ENCODE measurements around the gene SLC25A34. TPM values are rescaled to one million over a fixed set of nuclear protein-coding genes. Genes with fewer than 3 reads are reported as not detected.

SLC25A34 gene
- total and polyA plus RNA-seq, 2 of the 13 experiments (the other 11 are each of a cell fraction or from before 2014, with no cell fraction given): 0.13 to 0.18 TPM

DNA sequence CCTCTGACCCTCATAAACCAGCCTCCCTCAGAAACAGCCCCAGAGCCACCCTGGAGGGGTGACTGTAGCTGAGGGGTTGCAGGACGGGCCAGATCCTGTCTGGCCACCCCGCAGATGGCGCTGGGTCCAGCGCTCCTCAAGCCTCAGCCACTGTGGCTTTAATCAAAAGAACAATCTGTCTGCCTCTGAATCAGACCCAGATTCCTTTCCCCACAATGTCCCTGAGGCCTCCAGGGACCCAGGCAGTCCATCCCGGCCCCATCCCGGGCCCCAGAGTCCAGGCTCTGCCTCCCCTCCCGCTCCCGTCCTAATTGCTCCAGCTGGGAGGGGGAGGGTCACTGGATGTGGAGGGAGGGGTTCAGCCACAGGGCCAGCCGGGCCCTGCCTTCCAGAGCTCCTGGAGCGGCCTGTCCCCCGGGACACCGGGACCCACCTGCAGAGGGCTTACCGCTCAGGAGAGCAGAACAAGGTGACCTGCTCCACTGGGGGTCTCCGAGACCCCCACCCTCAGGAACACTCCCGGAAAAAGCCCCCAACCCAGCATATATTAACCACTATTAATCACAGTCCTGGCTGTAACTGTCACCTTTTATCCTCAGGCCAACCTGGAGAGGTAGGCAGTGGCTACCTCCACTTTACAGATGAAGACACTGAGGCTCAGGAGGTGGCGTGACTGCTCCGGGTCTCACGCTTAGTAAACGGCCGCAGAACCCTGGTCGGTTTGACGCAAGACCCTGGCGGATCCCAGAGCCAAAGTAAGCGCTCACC lies 21.7 kb downstream of the SLC25A34 start (continued):
- TF ChIP-seq NFKBIZ (CRISPR knock-in tag; IDR thresholded peaks at IDR 0.05): no peak
- no peak for TF ChIP-seq ZNF776 (CRISPR knock-in tag; IDR thresholded peaks at IDR 0.05)
- peak; percentile 4; the same call in 1 of the 2 replicates for TF ChIP-seq ZBTB7A (CRISPR knock-in tag; IDR thresholded peaks at IDR 0.05)
- TF ChIP-seq, protein P1, sequence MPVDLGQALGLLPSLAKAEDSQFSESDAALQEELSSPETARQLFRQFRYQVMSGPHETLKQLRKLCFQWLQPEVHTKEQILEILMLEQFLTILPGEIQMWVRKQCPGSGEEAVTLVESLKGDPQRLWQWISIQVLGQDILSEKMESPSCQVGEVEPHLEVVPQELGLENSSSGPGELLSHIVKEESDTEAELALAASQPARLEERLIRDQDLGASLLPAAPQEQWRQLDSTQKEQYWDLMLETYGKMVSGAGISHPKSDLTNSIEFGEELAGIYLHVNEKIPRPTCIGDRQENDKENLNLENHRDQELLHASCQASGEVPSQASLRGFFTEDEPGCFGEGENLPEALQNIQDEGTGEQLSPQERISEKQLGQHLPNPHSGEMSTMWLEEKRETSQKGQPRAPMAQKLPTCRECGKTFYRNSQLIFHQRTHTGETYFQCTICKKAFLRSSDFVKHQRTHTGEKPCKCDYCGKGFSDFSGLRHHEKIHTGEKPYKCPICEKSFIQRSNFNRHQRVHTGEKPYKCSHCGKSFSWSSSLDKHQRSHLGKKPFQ (CRISPR knock-in tag; IDR thresholded peaks at IDR 0.05; ENCODE audit: insufficient replicate concordance): no peak
- no peak for TF ChIP-seq ZNF607 (CRISPR knock-in tag; IDR thresholded peaks at IDR 0.05; ENCODE audit: borderline replicate concordance)
- TF ChIP-seq, protein P2, sequence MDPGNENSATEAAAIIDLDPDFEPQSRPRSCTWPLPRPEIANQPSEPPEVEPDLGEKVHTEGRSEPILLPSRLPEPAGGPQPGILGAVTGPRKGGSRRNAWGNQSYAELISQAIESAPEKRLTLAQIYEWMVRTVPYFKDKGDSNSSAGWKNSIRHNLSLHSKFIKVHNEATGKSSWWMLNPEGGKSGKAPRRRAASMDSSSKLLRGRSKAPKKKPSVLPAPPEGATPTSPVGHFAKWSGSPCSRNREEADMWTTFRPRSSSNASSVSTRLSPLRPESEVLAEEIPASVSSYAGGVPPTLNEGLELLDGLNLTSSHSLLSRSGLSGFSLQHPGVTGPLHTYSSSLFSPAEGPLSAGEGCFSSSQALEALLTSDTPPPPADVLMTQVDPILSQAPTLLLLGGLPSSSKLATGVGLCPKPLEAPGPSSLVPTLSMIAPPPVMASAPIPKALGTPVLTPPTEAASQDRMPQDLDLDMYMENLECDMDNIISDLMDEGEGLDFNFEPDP (CRISPR knock-in tag; conservative IDR thresholded peaks at IDR 0.05): no peak
- peak; percentile 87 for TF ChIP-seq ZNF629 (CRISPR knock-in tag; conservative IDR thresholded peaks at IDR 0.05)
- no peak for TF ChIP-seq REL (CRISPR knock-in tag; conservative IDR thresholded peaks at IDR 0.05)
- no peak for TF ChIP-seq ARNT (IDR thresholded peaks at IDR 0.05)
- TF ChIP-seq EP300 (IDR thresholded peaks at IDR 0.05; ENCODE audit: low read depth in 2 of 2, low read length in 2 of 2): no peak
- no peak for TF ChIP-seq EP300 (CRISPR knock-in tag; IDR thresholded peaks at IDR 0.05; ENCODE audit: borderline replicate concordance)
- no peak for TF ChIP-seq ZNF792 (CRISPR knock-in tag; IDR thresholded peaks at IDR 0.05)
- TF ChIP-seq, protein P3, sequence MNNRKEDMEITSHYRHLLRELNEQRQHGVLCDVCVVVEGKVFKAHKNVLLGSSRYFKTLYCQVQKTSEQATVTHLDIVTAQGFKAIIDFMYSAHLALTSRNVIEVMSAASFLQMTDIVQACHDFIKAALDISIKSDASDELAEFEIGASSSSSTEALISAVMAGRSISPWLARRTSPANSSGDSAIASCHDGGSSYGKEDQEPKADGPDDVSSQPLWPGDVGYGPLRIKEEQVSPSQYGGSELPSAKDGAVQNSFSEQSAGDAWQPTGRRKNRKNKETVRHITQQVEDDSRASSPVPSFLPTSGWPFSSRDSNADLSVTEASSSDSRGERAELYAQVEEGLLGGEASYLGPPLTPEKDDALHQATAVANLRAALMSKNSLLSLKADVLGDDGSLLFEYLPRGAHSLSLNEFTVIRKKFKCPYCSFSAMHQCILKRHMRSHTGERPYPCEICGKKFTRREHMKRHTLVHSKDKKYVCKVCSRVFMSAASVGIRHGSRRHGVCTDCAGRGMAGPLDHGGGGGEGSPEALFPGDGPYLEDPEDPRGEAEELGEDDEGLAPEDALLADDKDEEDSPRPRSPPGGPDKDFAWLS (CRISPR knock-in tag; IDR thresholded peaks at IDR 0.05; ENCODE audit: borderline replicate concordance): no peak
- TF ChIP-seq ZNF136 (CRISPR knock-in tag; IDR thresholded peaks at IDR 0.05; ENCODE audit: low read depth): no peak
- 0 out of 2 replicates have a peak, but pooled peaks have one; percentile 27 for TF ChIP-seq ZNF891 (CRISPR knock-in tag; IDR thresholded peaks at IDR 0.05)
- TF ChIP-seq, protein P4, sequence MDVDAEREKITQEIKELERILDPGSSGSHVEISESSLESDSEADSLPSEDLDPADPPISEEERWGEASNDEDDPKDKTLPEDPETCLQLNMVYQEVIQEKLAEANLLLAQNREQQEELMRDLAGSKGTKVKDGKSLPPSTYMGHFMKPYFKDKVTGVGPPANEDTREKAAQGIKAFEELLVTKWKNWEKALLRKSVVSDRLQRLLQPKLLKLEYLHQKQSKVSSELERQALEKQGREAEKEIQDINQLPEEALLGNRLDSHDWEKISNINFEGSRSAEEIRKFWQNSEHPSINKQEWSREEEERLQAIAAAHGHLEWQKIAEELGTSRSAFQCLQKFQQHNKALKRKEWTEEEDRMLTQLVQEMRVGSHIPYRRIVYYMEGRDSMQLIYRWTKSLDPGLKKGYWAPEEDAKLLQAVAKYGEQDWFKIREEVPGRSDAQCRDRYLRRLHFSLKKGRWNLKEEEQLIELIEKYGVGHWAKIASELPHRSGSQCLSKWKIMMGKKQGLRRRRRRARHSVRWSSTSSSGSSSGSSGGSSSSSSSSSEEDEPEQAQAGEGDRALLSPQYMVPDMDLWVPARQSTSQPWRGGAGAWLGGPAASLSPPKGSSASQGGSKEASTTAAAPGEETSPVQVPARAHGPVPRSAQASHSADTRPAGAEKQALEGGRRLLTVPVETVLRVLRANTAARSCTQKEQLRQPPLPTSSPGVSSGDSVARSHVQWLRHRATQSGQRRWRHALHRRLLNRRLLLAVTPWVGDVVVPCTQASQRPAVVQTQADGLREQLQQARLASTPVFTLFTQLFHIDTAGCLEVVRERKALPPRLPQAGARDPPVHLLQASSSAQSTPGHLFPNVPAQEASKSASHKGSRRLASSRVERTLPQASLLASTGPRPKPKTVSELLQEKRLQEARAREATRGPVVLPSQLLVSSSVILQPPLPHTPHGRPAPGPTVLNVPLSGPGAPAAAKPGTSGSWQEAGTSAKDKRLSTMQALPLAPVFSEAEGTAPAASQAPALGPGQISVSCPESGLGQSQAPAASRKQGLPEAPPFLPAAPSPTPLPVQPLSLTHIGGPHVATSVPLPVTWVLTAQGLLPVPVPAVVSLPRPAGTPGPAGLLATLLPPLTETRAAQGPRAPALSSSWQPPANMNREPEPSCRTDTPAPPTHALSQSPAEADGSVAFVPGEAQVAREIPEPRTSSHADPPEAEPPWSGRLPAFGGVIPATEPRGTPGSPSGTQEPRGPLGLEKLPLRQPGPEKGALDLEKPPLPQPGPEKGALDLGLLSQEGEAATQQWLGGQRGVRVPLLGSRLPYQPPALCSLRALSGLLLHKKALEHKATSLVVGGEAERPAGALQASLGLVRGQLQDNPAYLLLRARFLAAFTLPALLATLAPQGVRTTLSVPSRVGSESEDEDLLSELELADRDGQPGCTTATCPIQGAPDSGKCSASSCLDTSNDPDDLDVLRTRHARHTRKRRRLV (CRISPR knock-in tag; IDR thresholded peaks at IDR 0.05): no peak
- TF ChIP-seq ZNF224 (CRISPR knock-in tag; IDR thresholded peaks at IDR 0.05): no peak
- TF ChIP-seq, protein P5, sequence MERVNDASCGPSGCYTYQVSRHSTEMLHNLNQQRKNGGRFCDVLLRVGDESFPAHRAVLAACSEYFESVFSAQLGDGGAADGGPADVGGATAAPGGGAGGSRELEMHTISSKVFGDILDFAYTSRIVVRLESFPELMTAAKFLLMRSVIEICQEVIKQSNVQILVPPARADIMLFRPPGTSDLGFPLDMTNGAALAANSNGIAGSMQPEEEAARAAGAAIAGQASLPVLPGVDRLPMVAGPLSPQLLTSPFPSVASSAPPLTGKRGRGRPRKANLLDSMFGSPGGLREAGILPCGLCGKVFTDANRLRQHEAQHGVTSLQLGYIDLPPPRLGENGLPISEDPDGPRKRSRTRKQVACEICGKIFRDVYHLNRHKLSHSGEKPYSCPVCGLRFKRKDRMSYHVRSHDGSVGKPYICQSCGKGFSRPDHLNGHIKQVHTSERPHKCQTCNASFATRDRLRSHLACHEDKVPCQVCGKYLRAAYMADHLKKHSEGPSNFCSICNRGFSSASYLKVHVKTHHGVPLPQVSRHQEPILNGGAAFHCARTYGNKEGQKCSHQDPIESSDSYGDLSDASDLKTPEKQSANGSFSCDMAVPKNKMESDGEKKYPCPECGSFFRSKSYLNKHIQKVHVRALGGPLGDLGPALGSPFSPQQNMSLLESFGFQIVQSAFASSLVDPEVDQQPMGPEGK (CRISPR knock-in tag; IDR thresholded peaks at IDR 0.05): peak; percentile 69
